ENCODE measurements around the gene MRPS34.

MRPS34 gene

DNA sequence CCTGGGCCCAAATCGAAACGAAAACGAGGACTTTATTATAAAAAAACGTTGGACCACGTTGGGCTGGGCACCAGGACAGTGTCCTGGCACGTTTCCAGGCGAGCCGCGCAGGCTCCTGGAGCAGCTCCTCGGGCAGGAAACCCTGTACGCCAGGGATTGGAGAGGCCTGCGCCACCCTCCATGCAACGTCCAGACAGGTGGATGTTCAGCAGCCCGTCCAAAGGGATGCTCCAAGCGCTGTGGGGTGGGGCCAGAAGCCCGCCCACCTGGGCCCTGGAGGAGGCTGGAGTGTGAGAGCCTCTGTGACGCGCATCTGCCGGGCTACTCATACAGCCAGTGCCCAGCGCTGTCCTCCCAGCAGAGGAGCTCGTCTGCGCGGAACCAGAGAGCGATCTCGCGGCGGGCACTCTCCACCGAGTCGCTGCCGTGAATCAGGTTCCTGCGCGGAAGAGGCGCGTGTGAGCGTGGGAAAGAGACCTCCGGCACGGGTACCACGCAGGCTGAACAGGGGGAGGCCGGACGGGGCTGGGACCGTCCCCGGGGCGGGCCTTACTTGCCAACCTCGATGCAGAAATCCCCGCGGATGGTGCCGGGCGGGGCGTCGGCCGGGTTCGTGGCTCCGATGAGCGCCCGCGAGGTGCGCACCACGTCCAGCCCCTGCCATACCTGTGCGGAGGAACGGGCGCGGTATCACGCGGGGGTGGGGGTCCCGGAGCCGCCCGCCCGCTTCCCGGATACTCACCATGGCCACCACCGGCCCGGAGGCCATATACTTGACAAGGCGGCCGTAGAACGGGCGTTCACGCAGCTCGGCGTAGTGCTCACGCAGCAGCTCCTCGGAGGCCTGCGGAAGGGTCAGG, 2.4 kb downstream of the MRPS34 start:
- DNase-seq (ENCODE audit: low read depth in 2 of 2) = no peak

DNA sequence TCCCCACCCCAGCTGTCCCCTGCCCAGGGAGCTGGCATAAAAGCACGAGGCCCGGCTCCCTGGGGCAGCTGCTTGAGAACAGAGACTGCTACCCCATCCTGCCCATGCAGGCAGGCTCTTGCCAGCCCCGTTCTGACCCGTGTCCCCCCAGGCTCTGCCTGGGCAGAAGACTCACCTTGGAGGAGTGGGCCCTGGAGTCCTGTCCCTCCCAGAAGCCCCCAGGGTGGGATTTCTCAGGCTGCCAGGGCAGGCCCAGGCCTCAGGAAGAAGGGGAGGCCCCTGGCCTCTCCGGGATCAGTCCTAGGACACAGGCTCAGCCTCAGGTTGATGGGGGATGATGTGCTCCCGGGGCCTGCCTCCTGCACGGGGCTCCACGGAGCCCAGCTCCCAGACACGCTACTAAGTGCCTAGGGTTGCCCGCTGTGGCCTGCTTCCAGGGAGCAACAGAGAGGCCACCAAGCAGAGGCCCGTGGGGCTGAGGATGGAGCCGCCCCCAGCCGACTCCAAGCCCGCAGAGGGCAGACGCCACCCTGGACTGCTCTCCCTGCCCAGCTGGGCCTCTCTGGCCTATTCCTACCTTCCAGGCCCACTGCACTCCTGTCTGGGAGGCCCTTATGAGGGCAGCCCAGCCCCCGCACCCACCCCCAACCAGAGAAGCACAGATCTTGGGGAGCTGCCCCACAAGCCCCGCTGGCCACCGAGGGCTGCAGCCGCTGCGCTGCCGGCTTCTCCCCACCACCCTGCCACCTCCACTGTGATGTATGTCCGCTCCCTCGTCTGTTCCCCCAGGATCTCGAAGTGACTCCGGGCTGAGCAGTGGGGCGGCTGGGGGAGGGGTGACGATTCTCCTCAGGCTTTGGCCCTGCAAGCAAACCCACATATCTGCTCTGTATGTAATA, 3.3 kb downstream of the MRPS34 start:
- no peak for DNase-seq (ENCODE audit: low read depth in 2 of 2)

DNA sequence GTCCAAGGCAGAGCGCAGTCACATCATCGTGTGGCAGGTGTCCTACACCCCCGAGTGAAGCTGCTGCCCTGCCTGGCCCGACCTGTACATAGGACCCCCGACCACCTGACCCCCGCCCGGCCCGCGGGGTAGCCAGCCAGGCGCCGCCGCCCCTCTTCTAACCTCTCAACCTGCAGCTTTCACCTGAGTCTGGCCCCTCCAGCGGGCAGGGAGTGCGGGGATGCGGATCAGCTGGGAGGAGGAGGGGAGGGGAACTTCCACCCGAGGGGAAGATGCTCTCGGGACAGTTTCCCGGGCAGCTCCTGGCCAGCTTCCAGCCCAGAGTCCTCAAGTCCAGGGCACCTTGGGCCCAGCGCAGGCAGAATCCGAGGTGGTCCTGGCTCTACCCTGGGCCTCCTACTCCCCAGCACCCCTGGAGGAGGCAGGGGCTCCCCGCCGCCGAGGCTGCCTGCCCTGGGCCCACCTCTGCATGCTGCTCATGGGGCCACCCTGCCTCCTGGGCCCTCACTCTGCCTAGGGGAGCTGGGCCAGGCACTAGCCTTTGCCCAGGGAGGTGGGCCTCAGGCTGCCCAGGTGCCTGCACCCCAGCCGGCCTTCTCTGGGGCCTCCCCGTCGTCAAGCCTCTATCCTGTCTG, 4.0 kb downstream of the MRPS34 start:
- no peak for DNase-seq (ENCODE audit: low read depth in 2 of 2)

DNA sequence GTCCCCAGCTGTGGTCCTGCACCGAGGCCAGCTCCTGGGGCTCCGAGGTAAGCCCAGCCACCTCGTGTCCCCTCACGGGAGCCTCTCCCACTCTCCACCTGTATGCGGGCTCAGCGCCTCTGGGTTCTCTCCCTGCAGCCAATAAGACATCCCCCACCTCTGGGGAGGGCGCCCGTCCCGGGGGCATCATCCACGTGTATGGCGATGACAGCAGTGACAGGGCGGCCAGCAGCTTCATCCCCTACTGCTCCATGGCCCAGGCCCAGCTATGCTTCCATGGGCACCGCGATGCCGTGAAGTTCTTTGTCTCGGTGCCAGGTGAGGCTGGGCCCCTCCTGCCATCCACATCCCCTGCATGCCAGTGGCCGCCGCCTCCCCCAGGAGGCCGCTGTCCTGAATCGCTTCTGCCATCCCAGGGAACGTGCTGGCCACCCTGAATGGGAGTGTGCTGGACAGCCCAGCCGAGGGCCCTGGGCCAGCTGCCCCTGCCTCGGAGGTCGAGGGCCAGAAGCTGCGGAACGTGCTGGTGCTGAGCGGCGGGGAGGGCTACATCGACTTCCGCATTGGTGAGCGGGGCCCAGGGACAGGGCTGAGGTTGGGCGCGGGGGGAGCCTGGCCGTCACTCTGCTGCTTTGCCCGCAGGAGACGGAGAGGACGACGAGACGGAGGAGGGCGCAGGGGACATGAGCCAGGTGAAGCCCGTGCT, 4.7 kb downstream of the MRPS34 start:
- no peak for DNase-seq (ENCODE audit: low read depth in 2 of 2)

DNA sequence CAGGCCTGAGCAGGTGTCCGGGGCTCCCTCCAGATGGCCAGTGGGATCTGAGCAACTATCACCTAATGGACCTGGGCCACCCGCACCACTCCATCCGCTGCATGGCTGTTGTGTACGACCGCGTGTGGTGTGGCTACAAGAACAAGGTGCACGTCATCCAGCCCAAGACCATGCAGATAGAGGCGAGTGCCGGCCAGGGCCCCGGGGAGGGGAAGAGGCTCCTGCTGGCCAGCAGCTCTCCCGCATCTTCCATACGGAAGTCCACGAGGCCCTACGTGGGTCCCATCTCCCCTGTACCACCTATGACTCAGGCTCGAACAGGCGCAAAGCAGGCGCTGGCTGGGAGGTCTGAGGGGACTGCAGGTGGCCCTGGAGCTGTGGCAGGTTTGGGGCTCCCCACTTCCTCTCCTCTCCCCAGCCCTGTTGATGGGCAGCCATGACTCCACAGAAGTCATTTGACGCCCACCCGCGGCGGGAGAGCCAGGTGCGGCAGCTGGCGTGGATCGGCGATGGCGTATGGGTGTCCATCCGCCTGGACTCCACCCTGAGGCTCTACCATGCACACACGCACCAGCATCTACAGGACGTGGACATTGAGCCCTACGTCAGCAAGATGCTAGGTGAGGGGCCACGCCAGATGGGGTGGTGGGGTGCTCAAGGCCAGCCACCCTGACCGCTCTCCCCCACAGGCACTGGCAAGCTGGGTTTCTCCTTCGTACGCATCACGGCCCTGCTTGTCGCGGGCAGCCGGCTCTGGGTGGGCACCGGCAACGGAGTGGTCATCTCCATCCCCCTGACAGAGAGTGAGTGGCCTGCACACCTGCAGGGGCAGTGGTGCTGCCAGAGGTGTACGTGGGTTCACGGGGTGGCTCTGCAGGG, 5.6 kb downstream of the MRPS34 start:
- no peak for DNase-seq (ENCODE audit: low read depth in 2 of 2)

DNA sequence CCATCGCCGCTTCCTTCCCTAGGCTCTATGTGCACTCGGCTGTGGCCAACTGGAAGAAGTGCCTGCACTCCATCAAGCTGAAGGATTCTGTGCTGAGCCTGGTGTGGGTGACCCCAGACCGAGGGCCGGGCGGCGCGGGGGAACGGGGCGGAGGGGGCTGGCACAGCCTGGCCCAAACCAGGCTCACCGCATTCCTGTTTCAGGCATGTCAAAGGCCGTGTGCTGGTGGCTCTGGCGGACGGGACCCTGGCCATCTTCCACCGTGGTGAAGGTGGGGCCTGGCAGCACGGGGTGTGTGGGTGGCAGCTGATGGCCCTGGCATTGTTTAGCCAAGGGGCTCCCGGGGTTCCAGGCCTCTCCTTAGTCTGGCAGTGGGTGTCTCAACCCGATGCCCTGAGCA, 6.2 kb downstream of the MRPS34 start:
- DNase-seq (ENCODE audit: low read depth in 2 of 2) = no peak

DNA sequence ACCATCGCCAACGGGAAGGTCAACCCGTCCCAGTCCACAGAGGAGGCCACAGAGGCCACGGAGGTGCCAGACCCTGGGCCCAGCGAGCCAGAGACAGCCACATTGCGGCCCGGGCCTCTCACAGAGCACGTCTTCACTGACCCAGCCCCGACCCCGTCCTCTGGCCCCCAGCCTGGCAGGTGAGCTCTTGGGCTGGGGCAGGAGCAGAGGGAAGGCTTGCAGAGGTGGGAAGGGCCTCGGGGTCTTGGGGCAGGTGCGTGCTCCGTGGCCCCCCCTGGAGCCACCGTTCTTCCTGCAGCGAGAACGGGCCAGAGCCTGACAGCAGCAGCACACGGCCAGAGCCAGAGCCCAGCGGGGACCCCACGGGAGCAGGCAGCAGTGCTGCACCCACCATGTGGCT, 6.7 kb downstream of the MRPS34 start:
- DNase-seq (ENCODE audit: low read depth in 2 of 2) = no peak

DNA sequence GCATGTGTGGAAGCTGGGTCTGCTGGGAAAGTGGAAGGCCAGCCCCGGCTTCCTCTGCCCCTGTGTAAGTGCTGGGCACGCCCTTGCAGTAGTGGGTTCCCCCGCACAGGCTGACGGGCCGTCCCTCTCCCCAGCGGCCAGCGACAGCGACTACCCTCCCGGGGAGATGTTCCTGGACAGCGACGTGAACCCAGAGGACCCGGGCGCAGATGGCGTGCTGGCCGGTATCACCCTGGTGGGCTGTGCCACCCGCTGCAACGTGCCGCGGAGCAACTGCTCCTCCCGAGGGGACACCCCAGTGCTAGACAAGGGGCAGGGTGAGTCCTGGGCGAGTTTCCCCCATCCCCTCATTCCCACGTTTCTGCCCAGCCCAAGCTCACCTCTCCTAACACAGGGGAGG, 7.1 kb downstream of the MRPS34 start:
- DNase-seq (ENCODE audit: low read depth in 2 of 2) = no peak

DNA sequence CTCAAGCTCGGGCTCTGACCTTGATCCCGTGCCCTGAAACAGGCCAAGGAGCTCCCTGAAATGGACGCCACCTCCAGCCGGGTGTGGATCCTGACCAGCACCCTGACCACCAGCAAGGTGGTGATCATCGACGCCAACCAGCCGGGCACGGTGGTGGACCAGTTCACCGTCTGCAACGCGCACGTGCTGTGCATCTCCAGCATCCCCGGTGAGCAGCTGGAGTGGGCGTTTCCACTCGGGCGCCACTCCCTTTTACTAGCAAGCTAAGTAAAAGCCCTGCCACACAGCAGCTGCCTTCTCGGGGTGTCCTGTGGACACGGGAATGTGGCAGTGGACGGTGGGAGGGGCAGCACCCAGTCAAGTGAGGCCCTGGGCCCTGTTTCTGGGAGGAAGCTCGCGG, 8.0 kb downstream of the MRPS34 start:
- no peak for DNase-seq (ENCODE audit: low read depth in 2 of 2)

DNA sequence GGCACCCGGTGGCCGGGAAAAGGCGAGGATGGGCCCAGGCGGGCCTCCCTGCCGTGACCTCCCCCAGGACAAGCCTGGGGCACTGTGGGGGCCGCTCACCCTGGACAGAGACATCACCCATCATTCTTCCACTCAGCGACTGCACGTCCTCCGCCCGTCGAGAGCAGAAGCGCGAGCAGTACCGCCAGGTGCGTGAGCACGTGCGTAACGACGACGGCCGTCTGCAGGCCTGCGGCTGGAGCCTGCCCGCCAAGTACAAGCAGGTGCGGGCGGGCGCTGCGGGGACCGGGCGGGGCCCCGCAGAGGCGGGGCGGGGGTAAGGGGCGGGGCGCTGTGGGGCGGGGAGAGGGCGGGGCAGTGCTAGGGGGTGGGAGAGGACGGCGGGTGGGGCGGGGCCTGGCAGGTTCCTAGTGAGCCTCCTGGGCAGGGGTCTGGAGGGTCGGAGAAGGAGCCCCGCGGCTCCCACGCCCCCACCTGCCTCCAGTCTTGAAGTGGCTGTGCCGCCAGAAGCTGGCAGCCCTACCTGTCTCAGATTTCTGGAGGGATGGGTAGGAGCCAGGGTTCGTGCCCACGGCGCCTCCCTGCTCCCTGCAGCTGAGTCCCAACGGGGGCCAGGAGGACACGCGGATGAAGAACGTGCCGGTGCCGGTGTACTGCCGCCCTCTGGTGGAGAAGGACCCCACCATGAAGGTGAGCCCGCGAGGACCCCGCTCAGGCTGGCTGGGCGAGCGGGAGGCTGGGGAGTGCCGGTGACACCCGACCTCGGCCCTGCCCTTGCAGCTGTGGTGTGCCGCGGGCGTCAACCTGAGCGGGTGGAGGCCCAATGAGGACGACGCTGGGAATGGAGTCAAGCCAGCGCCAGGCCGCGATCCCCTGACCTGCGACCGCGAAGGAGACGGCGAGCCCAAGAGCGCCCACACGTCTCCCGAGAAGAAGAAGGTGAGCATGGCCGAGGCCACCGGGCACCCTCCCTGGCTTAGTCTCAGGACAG, 9.1 kb downstream of the MRPS34 start:
- no peak for DNase-seq (ENCODE audit: low read depth in 2 of 2)

DNA sequence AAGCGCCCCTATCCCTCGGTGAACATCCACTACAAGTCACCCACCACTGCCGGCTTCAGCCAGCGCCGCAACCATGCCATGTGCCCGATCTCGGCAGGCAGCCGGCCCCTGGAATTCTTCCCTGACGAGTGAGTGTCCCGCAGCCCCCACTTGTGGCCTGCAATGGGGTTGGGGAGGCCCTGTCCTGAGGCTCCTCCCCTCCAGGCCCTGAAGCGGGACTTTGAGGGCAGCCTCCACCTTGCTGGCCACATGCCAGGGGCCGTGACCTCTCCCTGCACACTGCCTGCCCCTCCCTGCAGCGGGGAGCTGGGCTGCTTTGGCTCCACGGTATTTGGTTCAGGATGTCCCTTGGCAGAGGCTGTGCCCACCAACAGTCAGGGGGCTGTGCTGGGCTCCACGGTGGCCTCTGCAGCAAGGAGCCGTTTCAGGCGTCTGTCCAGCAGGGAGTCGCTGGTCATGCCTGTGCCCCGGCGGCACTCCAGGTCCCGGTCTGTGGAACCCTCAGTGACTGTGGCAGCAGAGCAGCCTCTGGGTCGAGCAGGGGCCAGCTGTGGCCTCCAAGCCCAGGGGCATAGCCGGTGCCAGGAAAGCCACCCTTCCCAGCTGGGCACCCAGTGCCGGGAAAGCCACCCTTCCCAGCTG, 9.9 kb downstream of the MRPS34 start:
- DNase-seq (ENCODE audit: low read depth in 2 of 2) = no peak

DNA sequence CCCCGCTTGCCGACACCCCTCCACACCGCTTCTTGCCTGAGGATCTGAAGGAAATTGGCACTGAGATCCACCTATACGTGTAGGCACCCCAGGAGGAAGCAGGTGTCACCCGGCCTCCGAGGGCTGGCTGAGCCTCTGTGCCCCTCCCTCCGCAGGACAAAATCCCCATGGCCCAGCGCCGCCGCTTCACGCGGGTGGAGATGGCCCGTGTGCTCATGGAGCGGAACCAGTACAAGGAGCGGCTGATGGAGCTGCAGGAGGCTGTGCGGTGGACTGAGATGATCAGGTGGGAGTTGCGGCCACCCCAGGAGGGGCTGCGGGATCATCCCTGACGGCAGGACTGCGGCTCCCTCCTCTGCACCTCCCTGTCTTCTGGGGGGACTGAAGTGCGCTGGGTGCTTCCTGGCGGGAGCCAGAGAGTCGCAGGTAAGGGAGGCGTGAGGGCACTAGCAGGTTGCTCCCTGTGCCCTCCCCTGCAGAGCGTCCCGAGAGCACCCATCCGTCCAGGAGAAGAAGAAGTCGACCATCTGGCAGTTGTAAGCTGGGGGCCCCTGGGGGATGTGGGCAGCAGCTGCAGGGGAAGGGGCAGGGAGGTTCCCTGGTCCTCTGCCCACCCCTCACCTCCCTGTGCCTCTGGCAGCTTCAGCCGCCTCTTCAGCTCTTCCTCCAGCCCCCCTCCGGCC, 10.6 kb downstream of the MRPS34 start:
- DNase-seq (ENCODE audit: low read depth in 2 of 2) = no peak

DNA sequence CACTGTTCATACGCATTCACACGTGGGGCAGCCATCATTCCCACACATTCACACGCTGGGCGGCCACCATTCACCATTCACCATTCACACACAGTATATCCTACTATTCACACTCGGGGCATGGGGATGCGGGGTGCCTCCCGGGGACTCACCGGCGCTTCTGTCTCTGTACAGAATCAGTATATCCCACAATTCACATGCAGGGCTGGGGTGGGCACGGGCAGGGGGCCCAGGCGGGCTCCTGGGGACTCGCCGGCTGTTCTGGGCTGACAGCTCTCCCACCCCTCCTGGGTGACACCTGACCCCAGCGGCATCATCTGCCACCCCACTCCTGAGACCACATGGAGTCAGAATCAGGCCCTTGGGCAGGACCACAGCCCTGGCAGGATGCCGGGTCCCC, 11.2 kb downstream of the MRPS34 start:
- DNase-seq (ENCODE audit: low read depth in 2 of 2) = no peak

DNA sequence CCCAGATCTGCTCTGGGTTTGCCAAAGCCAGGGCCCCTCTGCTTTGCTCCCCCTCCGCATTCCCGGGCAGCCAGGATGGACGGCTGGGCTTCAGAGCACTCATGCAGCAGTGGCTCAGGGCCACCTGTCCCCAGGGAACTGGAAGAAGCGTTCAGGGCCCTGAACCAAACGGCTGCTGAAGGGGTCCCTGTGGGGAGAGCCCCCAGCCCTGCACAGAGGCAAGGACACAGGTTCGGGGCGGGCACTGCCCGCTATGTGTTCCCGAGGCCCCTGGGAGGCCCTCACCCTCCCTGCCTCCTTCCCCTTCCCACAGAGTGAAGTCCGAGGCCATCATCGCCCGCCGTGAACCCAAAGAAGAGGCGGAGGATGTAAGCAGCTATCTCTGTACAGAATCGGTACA, 12.0 kb downstream of the MRPS34 start:
- no peak for DNase-seq (ENCODE audit: low read depth in 2 of 2)

DNA sequence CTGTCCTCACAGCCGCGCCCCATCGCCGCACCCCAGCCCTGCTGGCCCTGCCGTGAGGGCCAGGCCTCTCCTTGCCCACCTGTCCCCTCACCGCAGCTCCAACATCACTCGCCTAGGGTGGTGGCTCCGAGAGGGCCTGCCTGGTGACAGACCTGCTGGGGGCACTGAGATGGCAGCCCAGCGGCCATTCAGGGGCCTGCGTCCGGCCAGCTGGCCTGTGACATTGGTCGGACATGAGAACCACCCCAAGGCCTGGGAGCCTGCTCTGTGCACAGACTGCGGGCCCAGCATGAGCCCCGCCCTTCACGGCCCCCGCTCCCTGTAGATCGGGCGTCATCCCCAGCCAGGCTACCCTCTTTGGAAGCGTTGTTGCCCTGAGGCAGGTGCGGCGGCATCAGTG, 13.4 kb downstream of the MRPS34 start:
- DNase-seq (ENCODE audit: low read depth in 2 of 2) = no peak

DNA sequence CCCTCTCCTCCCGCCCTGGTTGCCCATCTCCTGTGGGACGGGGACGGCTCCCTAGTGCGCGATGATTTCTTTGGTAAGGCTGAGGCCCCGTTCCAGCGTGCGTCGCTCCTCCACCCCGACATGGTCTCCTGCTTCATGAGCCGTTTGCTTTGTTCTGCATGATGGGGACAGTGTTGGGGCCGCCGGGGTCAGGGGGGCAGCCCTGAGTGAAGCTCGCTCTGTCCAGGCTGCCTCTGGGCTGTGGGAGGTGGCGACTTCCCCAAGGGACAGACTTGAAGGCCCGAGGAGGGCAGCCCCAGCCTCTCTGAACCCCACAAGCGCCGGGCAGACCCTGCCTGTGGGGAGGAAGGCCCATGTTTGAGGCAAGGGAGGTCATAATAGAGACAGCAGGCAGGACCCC, 14.0 kb downstream of the MRPS34 start:
- DNase-seq (ENCODE audit: low read depth in 2 of 2) = no peak

DNA sequence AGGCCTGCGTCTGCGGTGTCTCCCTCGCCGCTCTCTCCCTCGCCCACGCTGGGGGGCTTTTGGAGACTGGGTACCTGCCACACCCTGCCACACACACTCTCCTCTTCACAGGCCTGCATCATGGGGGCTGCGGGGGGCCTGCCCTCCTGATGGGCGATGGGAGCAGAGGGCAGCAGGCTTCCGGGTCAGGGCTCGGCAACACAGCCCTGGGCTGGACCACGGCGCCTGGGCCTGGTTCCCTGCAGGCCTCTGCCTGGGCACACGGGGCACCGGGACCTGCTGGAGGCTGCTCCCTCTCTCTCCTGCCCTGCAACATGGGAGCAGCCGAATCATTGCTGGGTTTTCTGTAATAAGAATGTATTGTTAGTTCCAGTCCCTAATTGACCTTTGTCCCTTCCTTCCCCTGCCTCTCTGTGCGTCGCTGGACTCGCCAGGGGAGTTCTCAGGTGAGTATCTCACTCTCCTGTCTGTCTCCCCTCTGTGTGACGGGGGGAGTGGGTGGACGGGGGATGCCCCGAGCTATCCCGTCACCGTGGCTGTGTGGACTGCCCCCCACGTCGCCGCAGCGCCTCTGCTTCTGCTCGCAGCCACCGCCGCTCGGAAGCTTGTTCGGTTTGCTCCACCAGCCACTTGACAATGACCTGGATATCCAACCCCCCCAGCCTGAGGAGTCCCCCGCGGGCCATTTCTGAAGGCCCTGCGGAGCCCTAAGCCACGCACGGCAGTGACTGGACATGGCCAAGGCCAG, 15.0 kb downstream of the MRPS34 start:
- no peak for DNase-seq (ENCODE audit: low read depth in 2 of 2)

DNA sequence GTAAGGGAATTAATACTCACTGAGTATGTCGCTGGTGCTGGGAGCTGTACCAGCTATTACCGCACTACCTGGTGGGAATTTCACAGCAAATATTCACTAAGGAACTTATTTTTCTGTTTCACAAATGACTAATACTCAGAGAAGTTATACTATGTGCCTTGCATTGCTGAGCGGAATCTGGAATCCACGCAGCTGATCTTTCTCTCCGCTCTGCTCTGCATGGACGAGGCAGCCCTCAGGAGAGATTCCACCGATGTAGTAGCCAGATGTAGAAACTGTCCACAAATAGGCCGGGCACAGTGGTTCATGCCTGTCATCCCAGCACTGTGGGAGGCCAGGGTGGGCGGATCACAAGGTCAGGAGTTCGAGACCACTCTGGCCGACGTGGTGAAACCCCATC, 18.7 kb downstream of the MRPS34 start:
- DNase-seq (ENCODE audit: low read depth in 2 of 2) = no peak

Data from stimulated activated CD4-positive, alpha-beta T cell treated with anti-CD3 and anti-CD28 coated beads, Interleukin-15, amount 100 ng/mL, for 48 hours (primary cell).